Measurements from ENCODE around the gene CNTNAP5.

CNTNAP5 gene

GRCh38 chr2:124281541-124281940 is 256.5 kb downstream of the CNTNAP5 start:
- DNase-seq, result no peak

- no peak for DNase-seq
Observed at GRCh38 chr2:124283096-124283495, 258.0 kb downstream of the CNTNAP5 start.

GRCh38 chr2:124286089-124286783 is 261.1 kb downstream of the CNTNAP5 start:
- no peak for DNase-seq

- DNase-seq, result no peak
Observed at GRCh38 chr2:124289060-124289459, 264.0 kb downstream of the CNTNAP5 start.

GRCh38 chr2:124289615-124290014 is 264.5 kb downstream of the CNTNAP5 start:
- DNase-seq, result no peak

GRCh38 chr2:124296470-124296869 is 271.4 kb downstream of the CNTNAP5 start:
- DNase-seq, result no peak

- DNase-seq, result no peak
Observed at GRCh38 chr2:124301915-124302314, 276.8 kb downstream of the CNTNAP5 start.

GRCh38 chr2:124308319-124309062 is 283.4 kb downstream of the CNTNAP5 start:
- DNase-seq, result no peak

- no peak for DNase-seq
Observed at GRCh38 chr2:124309563-124310138, 284.6 kb downstream of the CNTNAP5 start.

- no peak for DNase-seq
Observed at GRCh38 chr2:124310671-124311070, 285.6 kb downstream of the CNTNAP5 start.

- DNase-seq, result no peak
Observed at GRCh38 chr2:124314084-124314483, 289.0 kb downstream of the CNTNAP5 start.

GRCh38 chr2:124315221-124315880 is 290.3 kb downstream of the CNTNAP5 start:
- no peak for DNase-seq

GRCh38 chr2:124316133-124316532 is 291.0 kb downstream of the CNTNAP5 start:
- no peak for DNase-seq

- DNase-seq, result no peak
Observed at GRCh38 chr2:124316881-124317605, 292.0 kb downstream of the CNTNAP5 start.

- no peak for DNase-seq
Observed at GRCh38 chr2:124317628-124318027, 292.5 kb downstream of the CNTNAP5 start.

- no peak for DNase-seq
Observed at GRCh38 chr2:124318913-124319312, 293.8 kb downstream of the CNTNAP5 start.

- no peak for DNase-seq
Observed at GRCh38 chr2:124319577-124319976, 294.5 kb downstream of the CNTNAP5 start.

GRCh38 chr2:124320051-124320688 is 295.1 kb downstream of the CNTNAP5 start:
- no peak for DNase-seq

GRCh38 chr2:124323321-124323720 is 298.2 kb downstream of the CNTNAP5 start:
- no peak for DNase-seq

- no peak for DNase-seq
Observed at GRCh38 chr2:124325667-124326440, 300.8 kb downstream of the CNTNAP5 start.

- no peak for DNase-seq
Observed at GRCh38 chr2:124327303-124327702, 302.2 kb downstream of the CNTNAP5 start.

GRCh38 chr2:124328397-124328796 is 303.3 kb downstream of the CNTNAP5 start:
- DNase-seq, result no peak

All from hematopoietic multipotent progenitor cell treated with erythropoietin and hydrocortisone succinate and interleukin-3 and kit ligand, for 8 days (in vitro differentiated cells).